DND-41 (cell line): ENCODE measurements around the gene TBX4.

ENCODE experiments used
- ATAC-seq: fragments of 200-7000 bp; cut with Tn5 transposase; 3 replicates; pipeline ENCODE4 v1.9.1; 2021; ENCODE audit warnings: low read depth; ENCODE audit not compliant: insufficient read depth
- DNase-seq: peaks from one replicate; pipeline ENCODE4 v3.0.0-alpha.2; 2020
- H2AFZ ChIP-seq: 2 replicates; pipeline ENCODE4 v1.6.0; 2012; ENCODE audit warnings: low read depth, low read length
- H3K27ac ChIP-seq: 2 replicates; pipeline ENCODE4 v1.5.1; 2012; ENCODE audit warnings: low read length, inconsistent platforms
- H3K27me3 ChIP-seq: fragments of 200-600 bp; sonication (generic); 2 replicates; pipeline ENCODE4 v1.6.0; 2012; ENCODE audit warnings: low read length, mild to moderate bottlenecking, inconsistent platforms; ENCODE audit not compliant: insufficient read depth, poor library complexity
- H3K36me3 ChIP-seq: 2 replicates; pipeline ENCODE4 v1.5.1; 2012; ENCODE audit warnings: low read length, inconsistent platforms; ENCODE audit not compliant: insufficient read depth
- H3K4me1 ChIP-seq: 2 replicates; pipeline ENCODE4 v1.5.1; 2012; ENCODE audit warnings: mild to moderate bottlenecking, low read length; ENCODE audit not compliant: insufficient read depth
- H3K4me2 ChIP-seq: 2 replicates; pipeline ENCODE4 v1.6.0; 2012; ENCODE audit warnings: mild to moderate bottlenecking, moderate library complexity, low read length, inconsistent platforms; ENCODE audit not compliant: insufficient read depth
- H3K4me3 ChIP-seq, 2 experiments: fragments of 200-600 bp in 1 of 2; shearing (Covaris generic) in 1 of 2; 2 replicates each; pipeline ENCODE4 v1.5.1; 2012 to 2016; ENCODE audit warnings: inconsistent platforms in 2 of 2, low read length in 2 of 2, mild to moderate bottlenecking in 2 of 2, low read depth in 1 of 2, moderate library complexity in 1 of 2
- H3K79me2 ChIP-seq: 2 replicates; pipeline ENCODE4 v1.6.0; 2012; ENCODE audit warnings: low read length, inconsistent platforms; ENCODE audit not compliant: insufficient read depth
- H3K9ac ChIP-seq: 2 replicates; pipeline ENCODE4 v1.6.0; 2012; ENCODE audit warnings: low read depth, mild to moderate bottlenecking, inconsistent platforms, low read length, moderate library complexity
- H3K9me3 ChIP-seq: 2 replicates; pipeline ENCODE4 v1.5.1; 2012; ENCODE audit warnings: low read length, moderate library complexity, mild to moderate bottlenecking, inconsistent platforms; ENCODE audit not compliant: insufficient read depth, severe bottlenecking
- H4K20me1 ChIP-seq: 2 replicates; pipeline ENCODE4 v1.6.0; 2012; ENCODE audit warnings: low read length; ENCODE audit not compliant: insufficient read depth
- EZH2 ChIP-seq: IDR thresholded peaks from 3 replicates; pipeline ENCODE4 v1.6.1; 2012; ENCODE audit warnings: borderline replicate concordance, low read depth, mild to moderate bottlenecking, moderate library complexity, low read length, inconsistent platforms; ENCODE audit not compliant: severe bottlenecking
- TF ChIP-seq, protein P1 (sequence below): IDR thresholded peaks from 2 replicates; pipeline ENCODE4 v1.5.1; 2012; ENCODE audit warnings: borderline replicate concordance, low read length, moderate library complexity, mild to moderate bottlenecking; ENCODE audit not compliant: poor library complexity, severe bottlenecking; ENCODE audit errors: extremely low read depth

Gene TBX4

DNA sequence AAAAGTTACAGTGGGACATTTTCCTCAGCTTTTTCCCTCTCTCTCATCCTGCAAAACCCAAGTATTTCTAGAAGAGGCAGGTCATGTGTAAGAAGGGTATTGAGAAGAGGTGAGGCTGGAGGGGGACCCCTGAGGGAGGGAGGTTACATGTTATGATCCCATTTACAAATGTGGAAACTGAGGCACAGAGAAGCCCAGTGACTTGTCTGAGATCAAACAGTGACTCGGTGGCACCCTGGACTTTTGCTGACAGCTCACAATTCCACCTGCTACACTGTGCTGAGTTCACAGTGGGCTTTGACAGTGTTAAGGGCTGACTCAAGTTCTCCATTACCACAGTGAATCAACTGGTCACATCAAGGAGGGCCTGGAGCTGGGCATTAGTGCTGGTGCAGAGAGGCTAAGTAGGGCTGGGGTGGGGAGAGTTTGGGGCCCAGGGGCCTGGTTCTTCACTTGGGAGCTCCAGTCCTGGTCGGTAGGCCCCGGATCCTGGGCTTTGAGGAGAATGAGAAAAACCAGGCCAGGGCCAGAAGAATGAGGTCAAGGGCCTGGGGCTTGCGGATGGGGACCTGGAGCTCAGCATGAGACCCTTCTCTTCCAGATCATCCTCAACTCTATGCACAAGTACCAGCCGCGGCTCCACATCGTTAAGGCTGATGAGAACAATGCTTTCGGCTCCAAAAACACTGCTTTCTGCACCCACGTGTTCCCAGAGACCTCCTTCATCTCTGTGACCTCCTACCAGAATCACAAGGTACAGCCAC, 26.0 kb downstream of the TBX4 start:
- H3K4me1 ChIP-seq, result no peaks in the 10 kb centered on the region
- no peaks in the 10 kb centered on the region for H3K36me3 ChIP-seq
- no peak overlapping the region for H2AFZ ChIP-seq
- H3K9me3 ChIP-seq, result no peaks in the 10 kb centered on the region
- H3K9ac ChIP-seq, result no peak overlapping the region
- H3K4me2 ChIP-seq, result no peak overlapping the region
- H3K27ac ChIP-seq, result no peak overlapping the region
- H3K79me2 ChIP-seq, result no peaks in the 10 kb centered on the region
- peaks cover 11% of the 10 kb centered on the region for H3K27me3 ChIP-seq
- no peak for DNase-seq
- no peak for ATAC-seq
- no peaks in the 10 kb centered on the region for H4K20me1 ChIP-seq
- TF ChIP-seq EZH2, result no peak
- TF ChIP-seq, protein P1, sequence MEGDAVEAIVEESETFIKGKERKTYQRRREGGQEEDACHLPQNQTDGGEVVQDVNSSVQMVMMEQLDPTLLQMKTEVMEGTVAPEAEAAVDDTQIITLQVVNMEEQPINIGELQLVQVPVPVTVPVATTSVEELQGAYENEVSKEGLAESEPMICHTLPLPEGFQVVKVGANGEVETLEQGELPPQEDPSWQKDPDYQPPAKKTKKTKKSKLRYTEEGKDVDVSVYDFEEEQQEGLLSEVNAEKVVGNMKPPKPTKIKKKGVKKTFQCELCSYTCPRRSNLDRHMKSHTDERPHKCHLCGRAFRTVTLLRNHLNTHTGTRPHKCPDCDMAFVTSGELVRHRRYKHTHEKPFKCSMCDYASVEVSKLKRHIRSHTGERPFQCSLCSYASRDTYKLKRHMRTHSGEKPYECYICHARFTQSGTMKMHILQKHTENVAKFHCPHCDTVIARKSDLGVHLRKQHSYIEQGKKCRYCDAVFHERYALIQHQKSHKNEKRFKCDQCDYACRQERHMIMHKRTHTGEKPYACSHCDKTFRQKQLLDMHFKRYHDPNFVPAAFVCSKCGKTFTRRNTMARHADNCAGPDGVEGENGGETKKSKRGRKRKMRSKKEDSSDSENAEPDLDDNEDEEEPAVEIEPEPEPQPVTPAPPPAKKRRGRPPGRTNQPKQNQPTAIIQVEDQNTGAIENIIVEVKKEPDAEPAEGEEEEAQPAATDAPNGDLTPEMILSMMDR, result no peak
- no peak overlapping the region for H3K4me3 ChIP-seq

GRCh38 chr17:61478790-61479492, 26.7 kb downstream of the TBX4 start:
- no peaks in the 10 kb centered on the region for H3K9me3 ChIP-seq
- H3K4me3 ChIP-seq, result no peak overlapping the region

DNA sequence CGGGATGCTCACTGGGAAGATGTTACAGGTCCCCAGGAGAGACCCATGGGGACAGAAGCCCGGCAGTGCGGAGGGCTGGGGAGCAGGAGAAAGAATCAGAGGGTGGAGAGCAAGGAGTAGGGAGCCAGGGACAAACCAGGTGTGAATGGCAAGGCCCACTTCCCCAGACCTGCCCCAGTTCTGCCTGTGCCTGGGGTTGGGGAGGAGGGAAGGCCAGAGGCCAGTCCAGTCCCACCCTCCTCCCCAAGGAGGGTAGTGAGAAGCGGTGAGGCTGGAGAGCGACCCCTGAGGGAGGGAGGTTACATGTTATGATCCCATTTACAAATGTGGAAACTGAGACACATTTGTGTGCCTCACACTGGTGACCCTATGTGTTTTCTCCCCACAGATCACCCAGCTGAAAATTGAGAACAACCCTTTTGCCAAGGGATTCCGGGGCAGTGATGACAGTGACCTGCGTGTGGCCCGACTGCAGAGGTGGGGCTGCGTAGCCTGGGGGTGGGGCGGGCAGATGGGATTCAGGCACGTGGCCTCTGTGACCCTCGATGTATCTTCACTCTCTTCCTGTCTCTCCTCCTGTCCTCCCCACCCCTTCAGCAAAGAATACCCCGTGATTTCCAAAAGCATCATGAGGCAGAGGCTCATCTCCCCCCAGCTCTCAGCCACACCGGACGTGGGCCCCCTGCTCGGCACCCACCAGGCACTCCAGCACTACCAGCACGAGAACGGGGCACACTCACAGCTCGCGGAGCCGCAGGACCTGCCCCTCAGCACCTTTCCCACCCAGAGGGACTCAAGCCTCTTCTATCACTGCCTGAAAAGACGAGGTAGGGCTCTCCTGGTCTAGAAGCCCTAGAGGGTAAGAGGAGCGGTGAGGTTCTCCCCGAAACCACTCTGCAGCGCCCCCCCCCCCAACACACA, 27.5 kb downstream of the TBX4 start:
- ATAC-seq (no peak), DNase-seq (no peak)
- H3K27me3 ChIP-seq, result peaks cover 2% of the 10 kb centered on the region
- H3K27ac ChIP-seq, result no peak overlapping the region
- H3K4me3 ChIP-seq, result no peak overlapping the region
- H3K4me1 ChIP-seq, result no peaks in the 10 kb centered on the region
- no peaks in the 10 kb centered on the region for H3K36me3 ChIP-seq
- TF ChIP-seq EZH2, result no peak
- TF ChIP-seq, protein P1, result no peak
- no peaks in the 10 kb centered on the region for H4K20me1 ChIP-seq
- no peak overlapping the region for H3K4me2 ChIP-seq
- no peaks in the 10 kb centered on the region for H3K9me3 ChIP-seq
- no peaks in the 10 kb centered on the region for H3K79me2 ChIP-seq
- no peak overlapping the region for H3K9ac ChIP-seq
- H2AFZ ChIP-seq, result no peak overlapping the region

More at GRCh38 chr17:61478790-61479492, 26.7 kb downstream of the TBX4 start:
- no peak for DNase-seq
- no peaks in the 10 kb centered on the region for H3K36me3 ChIP-seq
- no peaks in the 10 kb centered on the region for H4K20me1 ChIP-seq
- ATAC-seq, result no peak
- no peak overlapping the region for H3K27ac ChIP-seq
- H2AFZ ChIP-seq, result no peak overlapping the region
- no peak for TF ChIP-seq EZH2
- TF ChIP-seq, protein P1, result no peak
- no peak overlapping the region for H3K9ac ChIP-seq
- no peaks in the 10 kb centered on the region for H3K79me2 ChIP-seq
- H3K4me1 ChIP-seq, result no peaks in the 10 kb centered on the region
- H3K4me2 ChIP-seq, result no peak overlapping the region
- H3K27me3 ChIP-seq, result peaks cover 5% of the 10 kb centered on the region
